NCI-H1694 (cell line): ENCODE measurements around the gene SLC25A6.
"Not testable (repeated sequence)": the region's sequence is repeated elsewhere in the genome, so short reads cannot be mapped to it uniquely, and the experiment has no call there.

ENCODE experiments used
- DNase-seq: peaks from one replicate; lab custom pipeline; 2025; lab: John Stamatoyannopoulos, UW

Gene SLC25A6

GRCh38 chrX:1389993-1390285, 2.0 kb downstream of the SLC25A6 start:
- DNase-seq, result no peak

- no peak for DNase-seq
Observed at GRCh38 chrX:1389181-1389992, 2.5 kb downstream of the SLC25A6 start.

- no peak for DNase-seq
Observed at GRCh38 chrX:1388651-1389050, 3.3 kb downstream of the SLC25A6 start.

GRCh38 chrX:1387141-1387776, 4.7 kb downstream of the SLC25A6 start:
- no peak for DNase-seq

GRCh38 chrX:1386338-1387127, 5.4 kb downstream of the SLC25A6 start:
- DNase-seq, result no peak

- no peak for DNase-seq
Observed at GRCh38 chrX:1385253-1386223, 6.4 kb downstream of the SLC25A6 start.

- no peak for DNase-seq
Observed at GRCh38 chrX:1384658-1385252, 7.2 kb downstream of the SLC25A6 start.

GRCh38 chrX:1380672-1381233, 11.2 kb downstream of the SLC25A6 start:
- DNase-seq, result no peak

GRCh38 chrX:1378306-1378759, 13.6 kb downstream of the SLC25A6 start:
- DNase-seq, result no peak

GRCh38 chrX:1368385-1368698, 23.6 kb downstream of the SLC25A6 start:
- DNase-seq, result no peak

GRCh38 chrX:1366363-1366762, 25.6 kb downstream of the SLC25A6 start:
- not testable (repeated sequence) for DNase-seq

- no peak for DNase-seq
Observed at GRCh38 chrX:1361910-1362309, 30.0 kb downstream of the SLC25A6 start.

GRCh38 chrX:1361275-1361674, 30.6 kb downstream of the SLC25A6 start:
- no peak for DNase-seq

GRCh38 chrX:1360171-1360570, 31.7 kb downstream of the SLC25A6 start:
- no peak for DNase-seq

- no peak for DNase-seq
Observed at GRCh38 chrX:1359477-1359873, 32.4 kb downstream of the SLC25A6 start.

GRCh38 chrX:1358793-1359476, 33.0 kb downstream of the SLC25A6 start:
- DNase-seq, result no peak

- no peak for DNase-seq
Observed at GRCh38 chrX:1357993-1358392, 33.9 kb downstream of the SLC25A6 start.

- no peak for DNase-seq
Observed at GRCh38 chrX:1355131-1356046, 36.5 kb downstream of the SLC25A6 start.
